Spleen (tissue), 7 donors: ENCODE data around the gene SPI1.

Experiments
- CTCF ChIP-seq, 11 experiments: fragments of 200-600 bp in 7 of 11; fragments of 450-650 bp in 4 of 11; sonication (generic) in 4 of 11; IDR thresholded peaks in 8 of 11; conservative IDR thresholded peaks in 3 of 11; 1 replicate in 7 of 11; 2 replicates in 4 of 11; pipeline versions ENCODE4 v1.4.0 to v1.8.0; 2016 to 2021; ENCODE audit warnings: antibody characterized with exemption in 11 of 11, inconsistent platforms in 4 of 11, mild to moderate bottlenecking in 1 of 11
- POLR2A ChIP-seq, 3 donors: fragments of 450-650 bp; IDR thresholded peaks; one replicate each; pipeline ENCODE4 v1.5.1; 2017; ENCODE audit warnings: antibody characterized with exemption in 3 of 3, mild to moderate bottlenecking in 1 of 3
- POLR2AphosphoS5 ChIP-seq, 3 donors: sonication (generic); formaldehyde crosslinking; IDR thresholded peaks; one replicate each; pipeline ENCODE4 v1.5.1; 2017; ENCODE audit warnings: antibody characterized with exemption in 3 of 3
- donor health status: DM: no; HTN: no; CAD: no; lungs with moderate emphysema.
- donor health status: DM: no; HTN: no; CAD: no.
- donor health status: DM: no; HTN: no; CAD: no.

DNA sequence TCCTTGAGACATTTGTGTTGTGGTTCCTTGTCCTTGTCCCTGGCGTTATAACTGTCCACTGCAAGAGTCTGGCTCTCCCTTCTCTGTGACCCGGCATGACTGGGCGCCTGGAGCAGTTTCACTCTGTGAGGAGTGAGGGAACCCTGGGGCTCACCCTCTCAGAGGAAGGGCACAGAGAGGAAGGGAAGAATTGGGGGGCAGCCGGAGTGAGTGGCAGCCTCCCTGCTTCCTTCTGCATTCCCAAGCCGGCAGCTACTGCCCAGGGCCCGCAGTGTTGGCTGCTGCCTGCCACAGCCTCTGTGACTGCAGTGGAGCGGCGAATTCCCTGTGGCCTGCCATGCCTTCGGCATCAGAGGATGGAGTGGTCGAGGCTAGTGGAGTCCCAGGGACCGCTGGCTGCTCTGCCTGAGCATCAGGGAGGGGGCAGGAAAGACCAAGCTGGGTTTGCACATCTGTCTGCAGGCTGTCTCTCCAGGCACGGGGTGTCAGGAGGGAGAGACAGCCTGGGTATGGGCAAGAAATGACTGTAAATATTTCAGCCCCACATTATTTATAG lies 48.8 kb downstream of the SPI1 start:
- TF ChIP-seq POLR2A (IDR thresholded peaks at IDR 0.05) (no peak), CTCF (IDR thresholded peaks at IDR 0.05 in 8 of 11, conservative IDR thresholded peaks at IDR 0.05 in 3 of 11) (no peak), POLR2AphosphoS5 (IDR thresholded peaks at IDR 0.05) (peak in 1 of 3 donors; percentile 53)
